HepG2 (cell line): ENCODE results near the gene ACTR6. TPM values are rescaled to one million over a fixed set of nuclear protein-coding genes. Genes with fewer than 3 reads are reported as not detected.

ENCODE experiments used
- BRD4 ChIP-seq: sonication (generic); formaldehyde crosslinking; IDR thresholded peaks from 2 replicates; pipeline ENCODE4 v1.4.0; 2020; ENCODE audit warnings: missing genetic modification reagents
- CEBPG ChIP-seq: IDR thresholded peaks from 2 replicates; pipeline ENCODE4 v1.6.1; 2016
- KLF6 ChIP-seq: IDR thresholded peaks from 2 replicates; pipeline ENCODE4 v1.8.0; 2016; ENCODE audit warnings: missing biosample characterization, missing genetic modification reagents
- NAIF1 ChIP-seq: sonication (generic); formaldehyde crosslinking; IDR thresholded peaks from 2 replicates; pipeline ENCODE4 v1.5.0; 2020; ENCODE audit warnings: mild to moderate bottlenecking, missing genetic modification reagents, borderline replicate concordance
- SP2 ChIP-seq: sonication (generic); formaldehyde crosslinking; IDR thresholded peaks from 2 replicates; pipeline ENCODE4 v1.5.1; 2020; ENCODE audit warnings: mild to moderate bottlenecking, missing genetic modification reagents
- SSRP1 ChIP-seq: IDR thresholded peaks from 2 replicates; pipeline ENCODE4 v1.6.1; 2016; ENCODE audit warnings: control low read depth
- TMF1 ChIP-seq: sonication (generic); formaldehyde crosslinking; IDR thresholded peaks from 2 replicates; pipeline ENCODE4 v1.8.1; 2022; ENCODE audit warnings: low read depth, missing genetic modification reagents
- ZNF720 ChIP-seq: sonication (generic); formaldehyde crosslinking; IDR thresholded peaks from 2 replicates; pipeline ENCODE4 v1.4.0; 2020; ENCODE audit warnings: missing genetic modification reagents
- polyA plus RNA-seq, 8 experiments: library from polyadenylated mRNA; depleted of rRNA in 3 of 8; stranded (reverse) in 7 of 8; unstranded in 1 of 8; fragments of >200 nt; fragmentation: Illumina TruSeq in 4 of 8; extraction: Trizol in 4 of 8; gene quantifications; 2 replicates each; pipeline versions ENCODE4 v1.2.1 to v1.2.3, GENCODE V29; 2011 to 2016; ENCODE audit warnings: low read depth in 4 of 8, missing spikeins in 1 of 8, mixed read lengths in 1 of 8; ENCODE audit not compliant: insufficient read depth in 1 of 8
- total RNA-seq, 5 experiments: library from RNA; depleted of rRNA; stranded (reverse); fragments of >200 nt; fragmentation: Illumina TruSeq; extraction: Trizol; gene quantifications; 2 replicates each; pipeline ENCODE4 v1.2.3, GENCODE V29; 2016; ENCODE audit warnings: low read depth in 1 of 5
- TF ChIP-seq, protein P1 (sequence below): sonication (generic); formaldehyde crosslinking; IDR thresholded peaks from 2 replicates; pipeline ENCODE4 v1.4.0; 2020; ENCODE audit warnings: mild to moderate bottlenecking, missing genetic modification reagents, borderline replicate concordance
- TF ChIP-seq, protein P2 (sequence below): sonication (generic); formaldehyde crosslinking; IDR thresholded peaks from 2 replicates; pipeline ENCODE4 v1.4.0; 2020; ENCODE audit warnings: missing genetic modification reagents
- TF ChIP-seq, protein P3 (sequence below): sonication (generic); formaldehyde crosslinking; IDR thresholded peaks from 2 replicates; pipeline ENCODE4 v1.5.1; 2020; ENCODE audit warnings: mild to moderate bottlenecking, missing genetic modification reagents, moderate library complexity
- TF ChIP-seq, protein P4 (sequence below): sonication (generic); formaldehyde crosslinking; IDR thresholded peaks from 2 replicates; pipeline ENCODE4 v1.4.0; 2020; ENCODE audit warnings: mild to moderate bottlenecking, missing genetic modification reagents

Gene ACTR6
- total and polyA plus RNA-seq, 2 of the 13 experiments (the other 11 are each of a cell fraction or from before 2014, with no cell fraction given), result 12.9 to 22.4 TPM

DNA sequence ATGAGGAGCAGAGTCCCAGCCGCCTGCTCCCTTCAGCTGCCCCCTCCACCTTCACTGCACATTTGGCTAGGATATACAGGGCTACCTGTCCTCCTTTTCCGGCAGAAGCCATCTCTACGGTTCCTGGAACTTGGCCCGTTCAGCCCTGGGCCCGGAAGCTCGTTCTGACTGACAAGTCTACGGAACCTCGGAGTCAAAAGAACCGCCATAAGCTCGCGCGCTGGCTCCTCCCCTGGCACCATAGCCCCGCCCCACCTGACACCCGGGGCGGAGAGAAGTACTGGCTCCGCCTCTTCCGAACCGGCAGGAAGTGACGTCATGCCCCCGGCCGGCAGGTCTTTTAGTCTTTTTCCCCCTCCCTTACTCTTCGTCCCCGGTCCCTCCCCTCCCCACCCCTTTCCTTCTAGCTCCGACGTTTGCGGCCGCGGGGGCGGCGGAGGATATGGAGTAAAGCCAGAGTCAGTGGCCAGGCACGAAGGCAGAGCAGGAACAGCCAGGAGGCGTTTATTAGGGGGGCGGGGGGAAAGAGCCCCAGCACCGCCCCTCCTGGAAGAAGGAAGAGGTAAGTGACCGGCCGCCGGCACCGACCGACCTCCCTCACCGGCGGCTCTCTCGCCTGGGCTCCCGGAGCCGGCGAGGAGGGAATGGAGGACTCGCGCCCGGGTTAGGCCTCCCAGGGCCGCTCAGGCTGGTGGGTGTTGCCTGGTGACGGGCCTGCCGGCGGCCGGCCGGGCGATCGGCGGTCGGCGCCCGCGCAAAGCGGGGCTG, 66.4 kb downstream of the ACTR6 start, which contains the start of the genes DEPDC4 and SCYL2 (continued):
- TF ChIP-seq SSRP1 (0 out of 2 replicates have a peak, but pooled peaks have one; percentile 13), SP2 (peak; percentile 62; the same call in 1 of the 2 replicates), KLF6 (CRISPR knock-in tag) (0 out of 2 replicates have a peak, but pooled peaks have one; percentile 47), BRD4 (no peak), ZNF720 (no peak), TMF1 (peak; percentile 59; the same call in 1 of the 2 replicates), CEBPG (CRISPR knock-in tag) (no peak), NAIF1 (CRISPR knock-in tag) (0 out of 2 replicates have a peak, but pooled peaks have one; percentile 60)
- TF ChIP-seq, protein P1, sequence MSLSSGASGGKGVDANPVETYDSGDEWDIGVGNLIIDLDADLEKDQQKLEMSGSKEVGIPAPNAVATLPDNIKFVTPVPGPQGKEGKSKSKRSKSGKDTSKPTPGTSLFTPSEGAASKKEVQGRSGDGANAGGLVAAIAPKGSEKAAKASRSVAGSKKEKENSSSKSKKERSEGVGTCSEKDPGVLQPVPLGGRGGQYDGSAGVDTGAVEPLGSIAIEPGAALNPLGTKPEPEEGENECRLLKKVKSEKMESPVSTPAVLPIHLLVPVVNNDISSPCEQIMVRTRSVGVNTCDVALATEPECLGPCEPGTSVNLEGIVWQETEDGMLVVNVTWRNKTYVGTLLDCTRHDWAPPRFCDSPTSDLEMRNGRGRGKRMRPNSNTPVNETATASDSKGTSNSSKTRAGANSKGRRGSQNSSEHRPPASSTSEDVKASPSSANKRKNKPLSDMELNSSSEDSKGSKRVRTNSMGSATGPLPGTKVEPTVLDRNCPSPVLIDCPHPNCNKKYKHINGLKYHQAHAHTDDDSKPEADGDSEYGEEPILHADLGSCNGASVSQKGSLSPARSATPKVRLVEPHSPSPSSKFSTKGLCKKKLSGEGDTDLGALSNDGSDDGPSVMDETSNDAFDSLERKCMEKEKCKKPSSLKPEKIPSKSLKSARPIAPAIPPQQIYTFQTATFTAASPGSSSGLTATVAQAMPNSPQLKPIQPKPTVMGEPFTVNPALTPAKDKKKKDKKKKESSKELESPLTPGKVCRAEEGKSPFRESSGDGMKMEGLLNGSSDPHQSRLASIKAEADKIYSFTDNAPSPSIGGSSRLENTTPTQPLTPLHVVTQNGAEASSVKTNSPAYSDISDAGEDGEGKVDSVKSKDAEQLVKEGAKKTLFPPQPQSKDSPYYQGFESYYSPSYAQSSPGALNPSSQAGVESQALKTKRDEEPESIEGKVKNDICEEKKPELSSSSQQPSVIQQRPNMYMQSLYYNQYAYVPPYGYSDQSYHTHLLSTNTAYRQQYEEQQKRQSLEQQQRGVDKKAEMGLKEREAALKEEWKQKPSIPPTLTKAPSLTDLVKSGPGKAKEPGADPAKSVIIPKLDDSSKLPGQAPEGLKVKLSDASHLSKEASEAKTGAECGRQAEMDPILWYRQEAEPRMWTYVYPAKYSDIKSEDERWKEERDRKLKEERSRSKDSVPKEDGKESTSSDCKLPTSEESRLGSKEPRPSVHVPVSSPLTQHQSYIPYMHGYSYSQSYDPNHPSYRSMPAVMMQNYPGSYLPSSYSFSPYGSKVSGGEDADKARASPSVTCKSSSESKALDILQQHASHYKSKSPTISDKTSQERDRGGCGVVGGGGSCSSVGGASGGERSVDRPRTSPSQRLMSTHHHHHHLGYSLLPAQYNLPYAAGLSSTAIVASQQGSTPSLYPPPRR, result 0 out of 2 replicates have a peak, but pooled peaks have one; percentile 11
- TF ChIP-seq, protein P2, sequence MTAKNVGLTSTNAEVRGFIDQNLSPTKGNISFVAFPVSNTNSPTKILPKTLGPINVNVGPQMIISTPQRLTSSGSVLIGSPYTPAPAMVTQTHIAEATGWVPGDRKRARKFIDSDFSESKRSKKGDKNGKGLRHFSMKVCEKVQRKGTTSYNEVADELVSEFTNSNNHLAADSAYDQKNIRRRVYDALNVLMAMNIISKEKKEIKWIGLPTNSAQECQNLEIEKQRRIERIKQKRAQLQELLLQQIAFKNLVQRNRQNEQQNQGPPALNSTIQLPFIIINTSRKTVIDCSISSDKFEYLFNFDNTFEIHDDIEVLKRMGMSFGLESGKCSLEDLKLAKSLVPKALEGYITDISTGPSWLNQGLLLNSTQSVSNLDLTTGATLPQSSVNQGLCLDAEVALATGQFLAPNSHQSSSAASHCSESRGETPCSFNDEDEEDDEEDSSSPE (CRISPR knock-in tag), result peak; percentile 67
- TF ChIP-seq, protein P3, sequence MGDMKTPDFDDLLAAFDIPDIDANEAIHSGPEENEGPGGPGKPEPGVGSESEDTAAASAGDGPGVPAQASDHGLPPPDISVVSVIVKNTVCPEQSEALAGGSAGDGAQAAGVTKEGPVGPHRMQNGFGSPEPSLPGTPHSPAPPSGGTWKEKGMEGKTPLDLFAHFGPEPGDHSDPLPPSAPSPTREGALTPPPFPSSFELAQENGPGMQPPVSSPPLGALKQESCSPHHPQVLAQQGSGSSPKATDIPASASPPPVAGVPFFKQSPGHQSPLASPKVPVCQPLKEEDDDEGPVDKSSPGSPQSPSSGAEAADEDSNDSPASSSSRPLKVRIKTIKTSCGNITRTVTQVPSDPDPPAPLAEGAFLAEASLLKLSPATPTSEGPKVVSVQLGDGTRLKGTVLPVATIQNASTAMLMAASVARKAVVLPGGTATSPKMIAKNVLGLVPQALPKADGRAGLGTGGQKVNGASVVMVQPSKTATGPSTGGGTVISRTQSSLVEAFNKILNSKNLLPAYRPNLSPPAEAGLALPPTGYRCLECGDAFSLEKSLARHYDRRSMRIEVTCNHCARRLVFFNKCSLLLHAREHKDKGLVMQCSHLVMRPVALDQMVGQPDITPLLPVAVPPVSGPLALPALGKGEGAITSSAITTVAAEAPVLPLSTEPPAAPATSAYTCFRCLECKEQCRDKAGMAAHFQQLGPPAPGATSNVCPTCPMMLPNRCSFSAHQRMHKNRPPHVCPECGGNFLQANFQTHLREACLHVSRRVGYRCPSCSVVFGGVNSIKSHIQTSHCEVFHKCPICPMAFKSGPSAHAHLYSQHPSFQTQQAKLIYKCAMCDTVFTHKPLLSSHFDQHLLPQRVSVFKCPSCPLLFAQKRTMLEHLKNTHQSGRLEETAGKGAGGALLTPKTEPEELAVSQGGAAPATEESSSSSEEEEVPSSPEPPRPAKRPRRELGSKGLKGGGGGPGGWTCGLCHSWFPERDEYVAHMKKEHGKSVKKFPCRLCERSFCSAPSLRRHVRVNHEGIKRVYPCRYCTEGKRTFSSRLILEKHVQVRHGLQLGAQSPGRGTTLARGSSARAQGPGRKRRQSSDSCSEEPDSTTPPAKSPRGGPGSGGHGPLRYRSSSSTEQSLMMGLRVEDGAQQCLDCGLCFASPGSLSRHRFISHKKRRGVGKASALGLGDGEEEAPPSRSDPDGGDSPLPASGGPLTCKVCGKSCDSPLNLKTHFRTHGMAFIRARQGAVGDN, result peak; percentile 73
- TF ChIP-seq, protein P4, sequence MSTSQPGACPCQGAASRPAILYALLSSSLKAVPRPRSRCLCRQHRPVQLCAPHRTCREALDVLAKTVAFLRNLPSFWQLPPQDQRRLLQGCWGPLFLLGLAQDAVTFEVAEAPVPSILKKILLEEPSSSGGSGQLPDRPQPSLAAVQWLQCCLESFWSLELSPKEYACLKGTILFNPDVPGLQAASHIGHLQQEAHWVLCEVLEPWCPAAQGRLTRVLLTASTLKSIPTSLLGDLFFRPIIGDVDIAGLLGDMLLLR (CRISPR knock-in tag), result peak; percentile 56; the same call in 1 of the 2 replicates
